DMS114 treated with DMSO at 0.1 percent for 48 hours (cell line): ENCODE data around the gene SUSD1.
"Not testable (repeated sequence)": the region's sequence is repeated elsewhere in the genome, so short reads cannot be mapped to it uniquely, and the experiment has no call there.

Experiments
- DNase-seq: peaks from one replicate; lab custom pipeline; 2025; ENCODE audit not compliant: unreplicated experiment; lab: John Stamatoyannopoulos, UW

The SUSD1 gene

GRCh38 chr9:112174222-112174964, 704 bp downstream of the SUSD1 start:
- no peak for DNase-seq

DNA sequence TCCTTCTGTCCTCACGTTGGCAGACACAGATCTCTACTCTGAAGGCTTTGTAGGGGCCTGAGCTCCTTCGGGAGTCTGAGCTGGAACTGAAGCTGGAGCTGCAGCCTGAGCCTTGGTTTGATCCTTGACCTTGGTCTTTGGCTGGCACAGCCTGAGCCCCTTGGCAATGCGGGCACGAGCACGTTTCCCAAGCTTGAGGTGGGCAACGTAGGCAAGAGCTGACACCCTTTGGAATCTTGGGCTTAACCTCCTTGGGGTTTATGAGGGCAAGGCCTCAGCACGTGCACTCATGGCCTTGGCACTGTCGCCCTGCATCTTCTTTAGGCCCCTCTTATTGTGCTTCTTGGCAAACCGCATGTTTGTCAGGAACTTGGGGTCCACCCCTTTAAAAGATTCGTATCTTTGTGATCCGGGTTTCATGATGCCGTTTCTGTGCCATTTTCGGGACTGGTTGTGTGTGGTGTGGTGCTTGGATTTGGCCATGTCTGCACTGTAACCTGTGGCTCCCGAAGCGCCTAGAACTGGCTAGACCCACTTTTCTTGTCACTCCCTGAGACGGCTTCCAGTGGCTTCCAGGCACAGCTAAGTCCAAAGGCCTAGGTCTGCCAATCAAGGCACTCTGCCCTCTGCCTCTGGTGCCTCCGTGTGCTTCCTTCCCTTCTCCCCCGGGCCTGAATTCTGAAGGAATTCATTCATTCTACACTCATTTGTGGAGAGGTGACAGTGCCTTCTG, 1.4 kb downstream of the SUSD1 start:
- DNase-seq = no peak

DNA sequence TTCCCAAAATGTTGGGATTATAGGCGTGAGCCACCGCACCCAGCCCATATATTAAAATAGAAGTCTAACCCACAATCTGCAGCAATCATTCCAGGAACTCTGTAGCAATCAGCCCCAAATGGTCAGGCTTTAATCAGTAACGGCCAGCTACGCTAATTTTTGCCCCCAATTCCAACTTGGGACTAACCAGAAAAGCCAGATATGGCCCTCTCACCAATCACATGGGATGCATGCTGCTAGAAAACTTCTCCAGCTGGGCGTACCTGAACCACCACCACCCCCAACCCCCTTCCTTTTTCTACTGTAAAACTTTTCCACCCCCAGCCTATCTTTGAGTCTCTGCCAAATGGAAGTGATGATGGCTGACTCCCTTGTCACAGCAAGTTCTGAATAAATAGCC, 4.1 kb downstream of the SUSD1 start:
- no peak for DNase-seq

- DNase-seq = no peak
Measured at GRCh38 chr9:112170235-112170634, 4.9 kb downstream of the SUSD1 start.

GRCh38 chr9:112169368-112169767, 5.7 kb downstream of the SUSD1 start:
- DNase-seq = no peak

DNA sequence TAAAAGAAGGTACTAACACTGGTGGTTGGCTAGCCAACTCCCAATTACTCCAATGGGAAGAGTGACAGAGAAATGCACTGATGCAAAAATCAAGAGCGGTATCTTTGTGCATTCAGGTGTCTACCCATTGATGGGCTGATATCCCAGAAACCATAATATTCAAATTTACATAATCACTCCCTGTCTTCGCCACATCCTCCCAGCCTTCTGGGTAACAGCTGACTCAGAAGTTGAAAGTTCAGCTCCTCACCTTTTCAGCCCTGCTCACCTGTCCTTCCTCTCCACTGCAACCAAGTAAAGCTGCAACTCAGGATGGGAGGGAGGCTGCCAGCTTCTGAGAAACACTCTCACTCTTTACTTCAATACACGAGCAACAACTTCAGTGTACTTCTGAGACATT, 6.9 kb downstream of the SUSD1 start:
- no peak for DNase-seq

- DNase-seq = no peak
Measured at GRCh38 chr9:112166176-112167140, 8.6 kb downstream of the SUSD1 start.

DNA sequence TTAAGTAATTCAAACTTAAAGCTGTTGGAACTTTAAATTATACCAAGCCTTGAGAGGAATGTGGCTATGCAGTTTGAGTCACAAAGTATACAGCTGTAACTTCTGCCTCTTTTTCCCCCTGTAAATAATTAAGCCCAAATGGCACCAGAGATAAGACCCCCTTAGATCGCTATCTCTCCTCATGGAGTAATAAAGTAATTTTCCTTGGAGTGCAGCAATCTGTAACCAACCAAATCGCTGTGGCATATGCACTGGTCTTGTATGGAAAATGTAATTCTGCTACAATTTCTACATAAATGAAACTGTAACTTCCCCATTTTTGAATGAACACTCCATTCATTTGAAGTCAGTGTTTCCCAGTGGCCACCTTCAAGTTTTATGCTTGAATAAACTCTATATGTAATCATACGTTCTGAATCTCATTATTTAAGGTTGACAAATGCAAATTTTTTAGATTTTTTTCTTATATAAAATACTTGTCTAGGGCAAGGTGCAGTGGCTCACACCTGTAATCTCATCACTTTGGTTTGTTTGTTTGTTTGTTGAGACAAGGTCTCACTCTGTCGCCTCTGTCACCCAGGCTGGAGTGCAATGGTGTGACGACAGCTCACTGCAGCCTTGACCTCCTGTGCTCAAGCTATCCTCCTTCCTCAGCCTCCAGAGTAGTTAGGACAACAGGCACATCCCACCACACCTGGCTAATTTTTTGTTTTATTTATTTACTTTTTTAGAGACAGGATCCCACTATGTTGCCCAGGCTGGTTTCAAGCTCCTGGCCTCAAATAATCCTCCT, 12.3 kb downstream of the SUSD1 start:
- no peak for DNase-seq

DNA sequence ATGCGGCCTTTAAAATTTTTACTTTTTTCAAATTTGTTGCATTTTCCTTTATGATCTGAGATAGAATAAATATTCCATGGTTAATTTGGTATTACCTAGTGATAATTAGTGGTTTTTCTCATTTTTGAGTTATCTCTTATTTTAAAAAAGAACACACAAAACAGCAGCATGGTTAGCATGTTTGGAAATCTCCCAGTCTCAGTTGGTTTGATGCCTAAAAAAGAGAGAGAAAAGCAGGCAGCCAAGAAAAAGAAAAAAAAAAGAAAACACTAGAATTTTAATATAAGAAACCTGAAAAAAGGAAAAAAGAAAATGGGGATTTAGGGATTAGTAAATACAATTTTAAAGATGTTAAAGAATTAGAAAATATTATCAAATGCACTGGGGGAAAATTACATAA, 15.3 kb downstream of the SUSD1 start:
- no peak for DNase-seq

DNA sequence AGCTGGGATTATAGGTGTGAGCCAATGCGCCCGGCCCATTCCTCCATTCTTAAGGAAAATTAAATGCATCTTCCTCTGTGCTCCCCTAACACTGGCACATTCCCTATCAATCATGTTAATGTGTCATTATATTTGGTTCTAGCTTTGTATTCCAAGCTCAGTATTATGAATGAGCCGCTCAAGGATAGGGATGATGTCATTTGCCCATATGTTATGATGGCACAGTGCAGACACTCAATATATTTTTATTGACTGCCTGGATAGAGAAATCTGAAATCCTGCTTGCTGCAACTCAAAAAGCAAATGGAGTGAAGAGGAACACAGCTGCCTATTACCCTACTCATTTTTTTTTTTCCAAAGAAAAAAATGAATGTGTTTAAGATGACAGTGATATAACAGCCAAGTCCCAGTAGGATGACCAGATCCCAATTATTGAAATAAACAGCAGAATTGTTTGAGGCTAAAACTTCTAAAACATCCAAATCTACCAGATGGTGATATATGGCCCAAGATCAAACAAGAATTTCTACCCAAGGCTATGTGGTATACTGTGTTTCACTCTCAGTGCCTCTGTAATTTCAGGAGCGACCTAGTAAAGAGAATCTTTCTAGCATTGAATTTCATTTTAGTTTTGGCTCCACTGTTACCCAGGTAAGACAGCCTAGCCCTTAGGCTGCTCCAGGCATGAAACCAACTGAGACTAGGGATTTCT, 16.3 kb downstream of the SUSD1 start:
- no peak for DNase-seq

DNA sequence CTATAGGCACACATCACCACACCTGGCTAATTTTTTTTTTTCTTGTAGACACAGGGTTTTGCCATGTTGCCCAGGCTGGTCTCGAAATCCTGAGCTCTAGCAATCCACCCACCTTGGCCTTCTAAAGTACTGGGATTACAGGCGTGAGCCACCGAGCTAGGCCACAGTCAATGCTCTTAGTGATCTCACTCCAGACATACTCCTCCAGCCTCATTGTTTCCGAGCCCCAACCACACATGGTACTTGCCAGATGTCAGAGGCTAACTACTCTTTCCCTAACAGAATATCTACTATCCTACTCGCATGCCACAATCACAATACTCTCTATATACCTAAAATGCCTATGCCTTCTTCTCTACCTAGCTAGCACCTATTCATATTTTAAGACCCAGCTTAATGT, 17.1 kb downstream of the SUSD1 start:
- DNase-seq = no peak

- DNase-seq = no peak
Measured at GRCh38 chr9:112157087-112157486, 18.0 kb downstream of the SUSD1 start.

GRCh38 chr9:112149211-112149610, 25.9 kb downstream of the SUSD1 start:
- DNase-seq = no peak

GRCh38 chr9:112145886-112146285, 29.2 kb downstream of the SUSD1 start:
- DNase-seq = no peak

DNA sequence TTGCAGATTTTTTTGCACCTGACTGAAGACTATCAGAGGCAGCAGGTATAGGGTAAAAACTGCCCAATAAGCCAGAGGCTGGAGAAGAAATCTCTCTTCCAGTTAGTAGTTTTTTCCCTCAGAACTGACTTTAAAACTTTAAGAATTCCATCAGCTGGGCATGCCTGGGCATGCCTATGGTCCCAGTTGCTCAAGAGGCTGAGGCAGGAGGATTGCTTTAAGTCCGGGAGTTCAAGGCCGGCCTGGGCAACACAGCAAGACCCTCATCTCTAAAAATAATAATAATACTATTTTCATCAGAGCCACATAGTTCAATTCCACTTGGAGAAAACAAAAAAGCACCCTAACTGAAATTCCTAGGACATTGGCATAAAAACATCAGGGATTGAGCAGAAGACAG, 30.3 kb downstream of the SUSD1 start:
- DNase-seq = no peak

- no peak for DNase-seq
Measured at GRCh38 chr9:112142420-112142819, 32.7 kb downstream of the SUSD1 start.

- DNase-seq = no peak
Measured at GRCh38 chr9:112140936-112141335, 34.2 kb downstream of the SUSD1 start.

DNA sequence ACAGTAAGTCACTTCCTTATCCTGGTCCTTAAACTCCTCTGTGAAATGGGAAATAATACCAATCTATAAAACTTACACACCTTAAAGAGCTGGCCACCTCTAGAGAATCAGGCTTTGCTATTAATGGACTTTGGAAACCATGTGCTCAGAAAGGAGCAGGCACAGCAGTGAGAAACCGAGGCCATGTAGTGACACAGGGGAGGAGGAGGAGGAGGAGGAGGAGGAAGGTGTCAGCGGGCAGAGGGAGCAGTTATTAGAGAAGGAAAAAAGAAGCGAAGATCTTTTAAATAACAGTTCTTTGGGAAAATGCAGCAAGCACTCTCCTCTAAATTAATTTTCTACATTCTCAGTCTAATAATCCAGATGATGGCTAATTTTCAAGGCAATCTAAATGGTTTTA, 38.0 kb downstream of the SUSD1 start:
- no peak for DNase-seq

GRCh38 chr9:112135706-112136105, 39.4 kb downstream of the SUSD1 start:
- DNase-seq = no peak

- not testable (repeated sequence) for DNase-seq
Measured at GRCh38 chr9:112133806-112134205, 41.3 kb downstream of the SUSD1 start.
